NCI-H510A treated with DMSO at 0.1 percent for 48 hours (cell line): ENCODE results near the gene OSBP2.
A peak's percentile ranks its signal among the peaks of the same experiment; 100 is the strongest.
"Not testable (repeated sequence)": the region's sequence is repeated elsewhere in the genome, so short reads cannot be mapped to it uniquely, and the experiment has no call there.

Experiments
- DNase-seq: peaks from one replicate; lab custom pipeline; 2025; lab: John Stamatoyannopoulos, UW

The OSBP2 gene

DNA sequence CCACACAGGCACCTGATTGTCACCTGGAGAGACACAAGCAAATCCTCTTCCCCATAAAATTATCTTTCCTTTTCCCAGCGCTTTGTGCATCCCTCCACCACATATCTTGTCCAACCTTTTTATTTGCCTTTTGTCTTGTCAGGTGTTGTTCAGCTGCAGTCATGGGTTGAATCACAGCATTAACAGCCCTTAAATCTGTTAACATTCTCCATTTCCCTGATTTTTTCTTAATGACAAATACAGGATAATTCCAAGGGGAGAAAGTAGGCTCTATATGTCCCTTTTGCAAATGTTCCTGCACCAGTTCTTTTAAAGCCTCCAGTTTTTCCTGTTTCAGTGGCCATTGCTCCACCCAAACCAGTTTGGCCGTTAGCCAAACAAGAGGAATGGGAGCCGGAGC is 18.1 kb upstream of the OSBP2 start:
- DNase-seq: not testable (repeated sequence)

DNA sequence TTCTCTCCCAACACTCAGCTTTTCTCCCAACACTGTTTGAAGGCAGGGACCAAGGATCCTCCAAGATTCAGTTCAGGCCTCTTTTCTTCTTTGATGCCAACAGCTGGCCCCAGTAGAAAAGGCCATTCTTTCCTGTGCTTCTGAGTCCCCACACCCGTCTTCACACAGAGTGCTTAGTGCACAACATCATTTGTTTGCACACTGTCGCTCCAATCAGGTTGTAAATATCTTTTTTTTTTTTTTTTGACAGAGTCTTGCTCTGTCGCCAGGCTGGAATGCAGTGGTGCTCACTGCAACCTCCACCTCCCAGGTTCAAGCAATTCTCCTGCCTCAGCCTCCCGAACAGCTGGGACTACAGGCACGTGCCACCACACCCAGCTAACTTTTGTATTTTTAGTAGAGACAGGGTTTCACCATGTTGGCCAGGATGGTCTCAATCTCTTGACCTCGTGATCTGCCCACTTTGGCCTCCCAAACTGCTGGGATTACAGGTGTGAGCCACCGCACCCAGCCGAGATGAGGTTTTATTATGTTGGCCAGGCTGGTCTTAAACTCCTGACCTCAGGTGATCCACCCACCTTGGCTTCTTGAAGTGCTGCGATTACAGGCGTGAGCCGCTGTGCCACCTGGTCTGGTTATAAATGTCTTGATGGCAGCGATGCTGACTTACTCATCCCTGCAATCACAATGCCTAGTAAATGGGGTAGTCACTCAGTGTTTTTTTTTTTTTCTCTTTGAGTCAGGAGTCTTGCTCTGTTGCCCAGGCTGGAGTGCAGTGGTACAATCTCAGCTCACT is 14.6 kb upstream of the OSBP2 start:
- DNase-seq: not testable (repeated sequence)

GRCh38 chr22:30680991-30681770 is 13.5 kb upstream of the OSBP2 start:
- DNase-seq: no peak

- DNase-seq: no peak
Measured at GRCh38 chr22:30681831-30682230, 12.8 kb upstream of the OSBP2 start.

- DNase-seq: no peak
Measured at GRCh38 chr22:30685178-30685577, 9.5 kb upstream of the OSBP2 start.

- no peak for DNase-seq
Measured at GRCh38 chr22:30687358-30687757, 7.3 kb upstream of the OSBP2 start.

GRCh38 chr22:30689622-30690021 is 5.1 kb upstream of the OSBP2 start:
- DNase-seq: no peak

DNA sequence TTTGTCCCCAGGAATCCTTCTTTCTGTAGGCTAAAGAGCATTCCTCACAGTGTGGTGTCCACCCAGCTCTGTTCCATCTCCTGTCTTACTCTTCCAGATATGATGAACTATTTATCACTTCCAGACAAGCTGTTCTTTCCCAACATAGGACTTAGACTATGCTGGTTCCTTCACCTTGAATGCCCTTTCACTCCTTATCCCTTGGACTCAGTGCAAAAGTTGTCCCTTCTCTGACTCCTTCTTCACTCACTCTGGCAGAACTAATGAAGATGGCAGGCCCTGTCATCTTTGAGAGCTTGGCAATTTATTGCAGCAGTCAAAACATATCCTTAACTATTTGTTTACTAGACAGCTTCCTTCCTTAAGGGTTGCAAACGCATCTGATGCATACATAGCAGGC is 3.5 kb upstream of the OSBP2 start:
- no peak for DNase-seq

DNA sequence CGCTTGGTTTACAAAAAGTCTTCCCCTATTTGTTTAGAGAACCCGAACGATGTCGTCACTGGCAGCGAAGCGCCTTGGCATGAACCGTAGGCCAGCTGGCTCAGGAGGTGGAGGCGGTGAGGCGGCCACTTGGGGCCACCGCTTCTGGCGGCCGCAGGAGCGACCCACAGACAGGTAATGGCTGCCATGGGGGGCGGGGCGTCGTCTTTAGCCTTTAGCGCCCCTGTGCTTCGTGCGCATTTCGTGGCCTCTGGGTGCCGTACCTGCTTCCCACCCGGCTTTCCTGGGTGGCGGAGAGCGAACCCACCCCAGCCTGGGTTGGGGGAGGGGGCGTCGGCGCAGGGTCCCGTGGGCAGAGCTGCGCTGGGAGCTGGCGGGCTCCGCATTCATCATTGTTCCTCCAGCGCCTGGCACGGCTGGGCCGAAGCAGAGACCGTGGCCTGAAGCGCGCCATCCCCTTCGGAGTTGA is 469 bp upstream of the OSBP2 start:
- peak; percentile 51 for DNase-seq

DNA sequence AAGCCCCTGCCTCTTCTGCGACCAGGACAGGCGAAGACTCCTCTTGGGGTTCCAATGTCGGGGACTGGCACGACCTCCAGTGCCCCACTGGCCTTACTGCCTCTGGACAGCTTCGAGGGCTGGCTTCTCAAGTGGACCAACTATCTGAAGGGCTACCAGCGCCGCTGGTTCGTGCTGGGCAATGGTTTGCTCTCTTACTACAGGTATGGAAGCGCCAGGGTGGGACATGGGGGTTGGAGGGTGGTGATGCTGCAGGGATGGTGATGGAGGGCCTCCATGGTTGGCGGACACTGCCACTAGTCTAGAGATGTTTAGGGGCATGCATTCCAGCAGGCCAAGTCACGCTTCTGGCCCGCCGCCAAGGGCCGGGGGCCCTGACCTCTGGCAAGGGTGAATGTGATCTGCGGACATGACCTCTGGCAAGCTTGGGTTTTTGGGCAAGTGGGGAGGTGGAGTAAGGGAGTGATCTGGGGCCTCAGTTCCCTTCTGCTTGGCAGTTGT is 727 bp downstream of the OSBP2 start:
- no peak for DNase-seq

DNA sequence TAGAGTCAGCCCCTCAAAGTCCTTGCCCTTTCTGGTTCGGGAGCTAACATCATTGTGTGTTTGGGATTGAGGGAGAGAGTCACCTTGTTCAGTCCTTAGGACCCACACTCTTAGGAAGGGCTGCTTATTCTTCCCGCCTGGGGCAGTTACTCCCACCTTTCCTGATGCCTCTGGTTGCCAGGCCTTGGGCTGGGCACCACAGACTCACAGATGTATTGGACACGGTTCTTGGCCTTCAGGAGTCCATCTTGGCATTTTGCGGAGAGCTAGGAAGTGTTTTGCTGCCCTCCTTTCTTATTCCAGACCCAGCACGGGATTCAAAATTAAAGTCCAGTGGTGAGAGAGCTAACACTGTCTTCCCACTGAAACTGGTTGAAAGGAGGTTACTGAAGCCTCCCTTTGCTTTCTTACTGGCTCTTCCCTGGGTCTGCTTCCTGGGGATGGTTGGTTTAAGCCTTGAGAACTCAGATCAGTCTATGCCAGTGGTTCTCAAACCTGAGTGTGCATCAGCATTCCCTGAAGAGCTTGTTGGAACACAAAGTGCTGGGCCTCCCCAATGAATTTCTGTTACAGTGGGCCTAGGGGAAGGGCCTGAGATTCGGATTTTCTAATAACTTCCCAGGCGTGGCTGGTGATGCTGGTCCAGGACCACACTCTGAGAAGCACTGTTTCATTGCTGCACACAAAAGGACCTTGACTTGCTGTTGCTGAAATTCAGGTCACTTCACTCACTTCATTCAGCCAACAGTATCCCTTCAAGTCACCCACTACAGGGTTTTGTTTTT is 1.4 kb downstream of the OSBP2 start:
- DNase-seq: no peak

- DNase-seq: peak; percentile 22
Measured at GRCh38 chr22:30697975-30698374, 3.3 kb downstream of the OSBP2 start.

- DNase-seq: no peak
Measured at GRCh38 chr22:30701872-30702271, 7.2 kb downstream of the OSBP2 start.

- DNase-seq: no peak
Measured at GRCh38 chr22:30702856-30703255, 8.2 kb downstream of the OSBP2 start.

- DNase-seq: no peak
Measured at GRCh38 chr22:30704978-30705377, 10.3 kb downstream of the OSBP2 start.

GRCh38 chr22:30705710-30706651 is 11.3 kb downstream of the OSBP2 start:
- peak; percentile 7 for DNase-seq

DNA sequence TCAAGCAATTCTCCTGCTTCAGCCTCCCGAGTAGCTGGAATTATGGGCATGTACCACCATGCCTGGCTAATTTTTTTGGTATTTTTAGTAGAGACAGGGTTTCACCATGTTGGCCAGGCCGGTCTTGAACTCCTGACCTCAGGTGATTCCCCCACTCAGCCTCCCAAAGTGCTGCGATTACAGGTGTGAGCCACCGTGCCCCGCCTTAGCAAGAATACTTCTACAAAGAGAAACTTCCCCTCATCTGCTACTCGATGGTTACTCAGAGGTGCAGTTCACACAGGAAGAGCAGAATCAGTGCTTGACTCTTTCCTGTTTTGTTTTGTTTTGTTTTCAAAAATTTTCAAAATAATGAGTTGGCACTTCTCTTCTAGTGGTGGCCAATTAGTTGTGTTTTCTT is 15.3 kb downstream of the OSBP2 start:
- DNase-seq: not testable (repeated sequence)

DNA sequence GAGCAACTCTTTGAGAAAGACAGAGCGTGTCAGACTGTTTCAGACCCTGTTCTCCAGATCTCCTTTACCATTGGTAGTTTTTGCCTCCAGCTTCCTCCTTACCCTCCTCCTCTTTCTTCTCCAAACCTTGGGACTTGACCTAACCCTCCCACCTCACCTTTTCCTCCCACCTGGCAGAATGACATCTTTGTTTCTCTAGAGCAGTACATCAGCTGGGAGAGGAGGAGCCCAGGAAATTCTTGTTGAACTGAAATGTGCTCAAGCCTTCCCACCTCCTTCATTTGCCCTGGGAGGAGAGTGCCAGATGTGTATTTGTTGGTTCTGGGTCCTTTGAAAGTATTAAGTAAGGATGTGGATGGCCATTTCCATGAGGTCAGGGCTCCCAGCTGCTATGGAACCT is 17.4 kb downstream of the OSBP2 start:
- DNase-seq: no peak

GRCh38 chr22:30714062-30714461 is 19.4 kb downstream of the OSBP2 start:
- DNase-seq: no peak

- no peak for DNase-seq
Measured at GRCh38 chr22:30717331-30717921, 22.8 kb downstream of the OSBP2 start.

- no peak for DNase-seq
Measured at GRCh38 chr22:30717952-30718351, 23.3 kb downstream of the OSBP2 start.
